Kidney epithelial cell (primary cell): ENCODE measurements around the gene RGS21. TPM values are rescaled to one million over a fixed set of nuclear protein-coding genes. Genes with fewer than 3 reads are reported as not detected.

Source experiments
- DNase-seq: peaks from one replicate; pipeline ENCODE4 v3.0.0-alpha.2; 2010; ENCODE audit warnings: low read depth
- H3K27me3 ChIP-seq: 2 replicates; pipeline ENCODE4 v1.6.0; 2011; ENCODE audit warnings: low read length; ENCODE audit not compliant: control insufficient read depth, insufficient read depth
- H3K36me3 ChIP-seq: 2 replicates; pipeline ENCODE4 v1.5.1; 2011; ENCODE audit warnings: low read length; ENCODE audit not compliant: control insufficient read depth, insufficient read depth
- H3K4me3 ChIP-seq: 2 replicates; pipeline ENCODE4 v1.5.1; 2011; ENCODE audit warnings: low read depth, mild to moderate bottlenecking, control low read depth, low read length
- total RNA-seq: library from RNA; depleted of rRNA; stranded (reverse); fragments of >200 nt; gene quantifications from 2 replicates; pipeline ENCODE4 v1.2.3, GENCODE V29; 2015
- TF ChIP-seq, protein P1 (sequence below): IDR thresholded peaks from 2 replicates; pipeline ENCODE4 v1.5.1; 2011; ENCODE audit warnings: mild to moderate bottlenecking, moderate library complexity, low read length, control low read depth, inconsistent platforms; ENCODE audit not compliant: insufficient read depth, poor library complexity, severe bottlenecking

RGS21 gene
- total RNA-seq, 1 donor from 2014 or later: not detected

DNA sequence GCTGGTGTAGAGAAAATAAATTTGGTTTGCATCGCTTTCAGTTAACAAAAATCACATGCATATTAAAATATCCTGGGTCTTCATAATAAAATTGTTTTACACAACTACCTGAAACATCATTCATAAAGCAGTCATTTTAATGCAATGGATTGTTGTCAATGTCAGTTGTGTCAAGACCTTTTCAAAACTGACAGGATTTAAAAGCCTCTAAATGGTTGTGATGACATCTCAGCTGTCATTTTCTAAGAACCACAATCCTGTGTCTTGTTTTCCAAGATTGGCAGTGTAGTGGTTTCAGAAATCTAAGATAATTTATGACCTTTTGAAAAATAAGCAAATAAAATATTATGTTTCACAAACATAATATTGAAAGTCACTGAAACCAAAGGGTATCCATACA is 42.0 kb downstream of the RGS21 start:
- H3K27me3 ChIP-seq: no peaks in the 10 kb centered on the region
- TF ChIP-seq, protein P1, sequence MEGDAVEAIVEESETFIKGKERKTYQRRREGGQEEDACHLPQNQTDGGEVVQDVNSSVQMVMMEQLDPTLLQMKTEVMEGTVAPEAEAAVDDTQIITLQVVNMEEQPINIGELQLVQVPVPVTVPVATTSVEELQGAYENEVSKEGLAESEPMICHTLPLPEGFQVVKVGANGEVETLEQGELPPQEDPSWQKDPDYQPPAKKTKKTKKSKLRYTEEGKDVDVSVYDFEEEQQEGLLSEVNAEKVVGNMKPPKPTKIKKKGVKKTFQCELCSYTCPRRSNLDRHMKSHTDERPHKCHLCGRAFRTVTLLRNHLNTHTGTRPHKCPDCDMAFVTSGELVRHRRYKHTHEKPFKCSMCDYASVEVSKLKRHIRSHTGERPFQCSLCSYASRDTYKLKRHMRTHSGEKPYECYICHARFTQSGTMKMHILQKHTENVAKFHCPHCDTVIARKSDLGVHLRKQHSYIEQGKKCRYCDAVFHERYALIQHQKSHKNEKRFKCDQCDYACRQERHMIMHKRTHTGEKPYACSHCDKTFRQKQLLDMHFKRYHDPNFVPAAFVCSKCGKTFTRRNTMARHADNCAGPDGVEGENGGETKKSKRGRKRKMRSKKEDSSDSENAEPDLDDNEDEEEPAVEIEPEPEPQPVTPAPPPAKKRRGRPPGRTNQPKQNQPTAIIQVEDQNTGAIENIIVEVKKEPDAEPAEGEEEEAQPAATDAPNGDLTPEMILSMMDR: no peak
- no peak overlapping the region for H3K4me3 ChIP-seq
- no peak for DNase-seq
- H3K36me3 ChIP-seq: no peaks in the 10 kb centered on the region

DNA sequence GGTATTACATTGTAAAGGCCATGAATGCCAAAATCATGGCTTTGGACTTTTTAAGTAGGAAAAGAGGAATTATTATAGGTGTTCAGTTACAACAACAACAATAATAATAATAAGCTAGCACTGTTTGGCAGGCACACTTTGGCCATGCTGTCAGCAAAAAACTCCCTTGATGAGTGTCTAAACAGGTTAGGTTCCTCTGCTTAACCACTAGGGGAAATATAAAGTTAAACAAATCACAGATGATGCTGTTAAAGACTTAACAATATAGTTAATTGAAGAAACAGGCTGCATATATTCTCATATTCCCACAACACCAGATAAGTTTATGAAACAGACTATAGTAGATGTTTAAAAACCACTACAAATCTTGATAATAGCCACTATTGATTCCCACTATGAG is 46.4 kb downstream of the RGS21 start:
- Histone ChIP-seq H3K27me3 (no peaks in the 10 kb centered on the region), H3K36me3 (no peaks in the 10 kb centered on the region), H3K4me3 (no peak overlapping the region)
- TF ChIP-seq, protein P1: no peak
- DNase-seq: no peak

DNA sequence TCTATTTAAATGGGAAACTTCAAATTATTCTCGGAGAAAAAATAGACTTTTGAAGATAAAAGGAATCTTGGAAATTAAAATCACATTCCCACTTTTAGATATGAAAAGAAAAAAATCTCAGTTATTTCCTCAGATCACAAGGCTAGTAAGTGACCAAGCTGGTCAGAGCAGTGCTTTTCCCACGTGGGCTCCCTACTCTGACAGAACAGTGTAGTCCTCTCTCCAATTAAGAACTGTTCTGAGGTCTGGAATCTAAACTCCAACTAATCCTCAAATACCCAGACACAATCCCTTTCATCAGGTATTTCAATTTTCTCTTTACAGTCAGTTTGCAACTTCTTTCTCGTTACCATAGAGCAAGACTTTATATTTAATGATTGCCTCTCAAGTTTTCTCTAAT is 50.6 kb downstream of the RGS21 start:
- no peak for DNase-seq
- Histone ChIP-seq H3K27me3 (no peaks in the 10 kb centered on the region), H3K36me3 (no peaks in the 10 kb centered on the region), H3K4me3 (no peak overlapping the region)
- TF ChIP-seq, protein P1: no peak

- no peak for DNase-seq
Measured at GRCh38 chr1:192375306-192375705, 58.5 kb downstream of the RGS21 start.

DNA sequence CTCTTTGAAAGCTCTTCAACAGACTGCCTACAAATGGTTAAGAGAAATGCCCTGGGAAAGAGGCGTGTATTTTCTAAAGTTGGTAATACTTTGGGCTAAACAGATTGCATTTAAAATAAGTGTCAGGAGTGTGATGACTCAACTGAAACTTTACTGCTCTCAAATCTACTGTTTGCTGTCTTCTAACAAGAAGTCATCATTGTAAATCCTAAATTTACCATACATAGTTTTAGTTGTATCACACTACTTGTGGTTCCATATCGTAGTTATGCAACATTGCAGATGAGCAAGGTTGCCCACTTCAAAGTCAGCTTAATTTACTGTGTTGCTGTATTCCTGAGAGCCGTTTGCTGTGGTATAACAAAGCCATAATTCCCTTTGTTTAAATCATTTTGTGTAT is 59.6 kb downstream of the RGS21 start:
- TF ChIP-seq, protein P1: no peak
- no peak for DNase-seq
- no peak overlapping the region for H3K4me3 ChIP-seq
- H3K27me3 ChIP-seq: no peaks in the 10 kb centered on the region
- no peaks in the 10 kb centered on the region for H3K36me3 ChIP-seq

More at GRCh38 chr1:192375306-192375705, 58.5 kb downstream of the RGS21 start:
- no peaks in the 10 kb centered on the region for H3K27me3 ChIP-seq
- H3K4me3 ChIP-seq: no peak overlapping the region
- no peaks in the 10 kb centered on the region for H3K36me3 ChIP-seq
- TF ChIP-seq, protein P1: no peak

DNA sequence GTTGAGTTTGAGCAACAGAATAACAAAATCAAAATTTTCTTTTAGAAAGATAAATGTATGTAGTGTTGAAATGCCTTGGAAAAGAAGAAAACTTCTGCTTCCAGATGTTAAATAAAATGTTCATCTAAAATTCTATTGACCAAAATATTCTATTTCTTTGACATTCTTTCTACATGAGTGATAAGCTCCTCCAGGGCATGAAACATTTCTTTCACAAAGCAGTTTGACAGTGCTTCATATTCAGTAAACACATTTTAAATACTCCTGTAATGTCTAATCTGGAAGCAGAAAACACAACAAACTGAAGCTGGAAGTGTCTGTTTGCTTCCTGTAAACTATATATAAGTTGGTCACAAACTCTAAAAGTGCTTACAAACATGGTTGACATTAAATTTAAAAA is 61.5 kb downstream of the RGS21 start:
- Histone ChIP-seq H3K36me3 (no peaks in the 10 kb centered on the region), H3K4me3 (no peak overlapping the region), H3K27me3 (no peaks in the 10 kb centered on the region)
- DNase-seq: no peak
- TF ChIP-seq, protein P1: no peak
